ENCODE results near the gene ARRDC4.

Gene ARRDC4

DNA sequence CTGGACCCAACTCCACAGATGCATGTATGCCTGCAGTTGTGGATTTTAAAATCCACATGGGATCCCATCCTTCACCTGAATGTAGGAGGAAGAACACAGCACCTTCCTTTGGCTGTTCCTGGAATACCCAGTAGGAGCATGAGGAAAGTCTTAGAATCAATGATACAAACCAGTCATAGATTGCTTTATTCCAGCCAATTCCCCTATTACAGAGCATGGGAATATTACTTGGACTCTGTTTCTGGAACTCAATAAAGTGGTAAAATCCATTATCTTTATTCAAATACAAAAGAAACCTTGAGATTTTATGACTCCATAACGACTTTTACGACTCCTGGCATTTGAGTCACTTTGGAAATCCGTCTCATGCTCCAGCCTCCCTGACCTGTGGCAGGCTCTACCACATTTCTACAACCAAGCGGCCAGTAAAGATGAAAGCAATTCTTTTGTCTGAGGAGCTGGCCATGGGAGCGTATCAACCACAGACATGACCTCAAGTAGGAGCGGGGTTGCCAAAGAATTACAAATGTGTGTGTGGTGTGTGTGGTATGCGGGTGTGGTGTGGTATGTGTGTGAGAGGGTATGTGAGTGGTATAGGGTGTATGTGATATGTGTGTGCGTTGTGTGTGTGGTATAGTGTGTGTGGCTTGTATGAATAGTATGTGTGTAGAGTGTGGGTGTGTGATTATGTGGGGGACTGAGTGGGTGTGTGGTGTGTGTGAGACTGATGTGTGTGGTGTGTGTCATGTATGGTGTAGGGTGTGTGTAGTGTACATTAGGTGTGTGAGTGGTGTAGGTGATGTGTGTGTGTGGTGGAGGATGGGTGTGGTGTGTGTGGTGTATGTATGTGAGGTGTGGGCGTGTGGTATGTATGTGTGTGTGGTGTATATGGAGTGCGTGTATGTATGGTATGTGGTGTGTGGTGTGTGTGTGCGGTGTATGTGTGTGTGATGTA lies 40.0 kb downstream of the ARRDC4 start:
- no peak for DNase-seq

DNA sequence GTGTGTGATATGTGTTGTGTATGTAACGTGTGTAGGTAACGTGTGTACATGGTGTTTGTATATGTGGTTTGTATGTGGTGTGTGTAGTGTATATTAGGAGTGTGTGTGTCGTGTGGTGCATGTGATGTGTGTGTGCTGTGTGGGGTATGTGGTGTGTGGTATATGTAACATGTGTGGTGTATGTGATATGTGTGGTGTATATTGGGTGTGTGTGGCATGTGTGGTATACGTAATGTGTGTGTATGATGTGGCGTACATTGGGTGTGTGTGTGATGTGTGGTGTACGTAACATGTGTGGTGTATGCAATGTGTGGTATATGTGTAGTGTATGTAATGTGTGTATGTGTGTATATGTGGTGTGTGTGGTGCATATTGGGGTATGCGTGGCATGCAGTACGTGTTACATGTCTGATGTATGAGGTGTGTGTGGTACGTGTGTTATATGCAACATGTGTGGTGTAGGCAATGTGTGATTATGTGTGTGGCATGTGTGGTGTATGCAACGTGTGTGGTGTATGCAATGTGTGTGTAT lies 41.2 kb downstream of the ARRDC4 start:
- DNase-seq: no peak

DNA sequence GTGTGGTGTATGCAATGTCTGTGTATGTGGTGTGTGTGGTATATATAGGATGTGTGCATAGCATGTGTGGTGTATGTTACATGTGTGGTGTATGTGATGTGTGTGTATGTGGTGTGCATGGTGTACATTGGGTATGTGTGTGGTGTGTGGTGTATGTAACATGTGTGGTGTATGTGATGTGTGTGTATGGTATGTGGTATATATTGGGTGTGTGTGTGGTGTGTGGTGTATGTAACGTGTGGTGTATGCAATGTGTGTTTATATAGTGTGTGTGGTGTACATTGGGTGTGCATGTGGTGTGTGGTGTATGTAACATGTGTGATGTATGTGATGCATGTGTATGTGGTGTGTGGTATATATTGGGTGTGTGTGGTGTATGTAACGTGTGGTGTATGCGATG lies 41.9 kb downstream of the ARRDC4 start:
- no peak for DNase-seq

DNA sequence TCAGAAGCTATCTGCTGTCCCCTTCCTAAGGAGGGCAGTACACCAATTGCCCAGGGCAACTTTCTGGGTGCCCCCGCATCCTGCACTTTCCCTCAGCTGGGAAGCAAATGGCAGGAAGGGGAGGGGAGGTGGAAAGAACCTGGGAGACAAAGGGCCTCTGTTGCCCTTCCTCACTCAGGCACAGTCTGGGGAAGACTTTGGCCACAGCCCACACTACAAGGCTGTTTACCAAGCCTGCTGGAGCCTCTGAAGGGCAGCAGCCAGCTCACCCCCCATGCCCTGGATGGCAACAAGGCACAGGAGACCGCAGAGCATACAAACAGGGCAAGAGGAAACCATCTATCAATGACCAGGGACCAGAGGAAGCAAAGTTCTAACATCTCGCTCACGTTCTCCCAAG lies 42.4 kb downstream of the ARRDC4 start:
- DNase-seq: no peak

DNA sequence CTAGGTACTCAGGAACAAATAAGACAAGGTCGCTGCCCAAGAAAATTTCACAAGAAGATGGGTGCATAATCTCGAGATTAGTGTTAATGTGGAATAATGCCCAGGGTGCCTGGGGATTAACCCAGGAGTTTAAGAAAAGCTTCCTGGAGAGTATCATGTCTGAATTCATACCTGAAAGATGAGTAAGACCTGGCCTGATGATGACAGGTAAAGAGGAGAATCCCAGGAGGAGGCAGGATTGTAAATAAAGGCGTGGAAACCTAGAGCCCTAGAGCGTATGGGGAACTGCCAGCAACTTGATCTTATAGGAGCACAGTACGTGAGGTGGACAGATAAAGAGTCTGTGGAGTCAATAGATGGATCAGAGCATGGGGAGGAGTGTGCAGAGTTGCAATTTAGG lies 43.0 kb downstream of the ARRDC4 start:
- DNase-seq: no peak

DNA sequence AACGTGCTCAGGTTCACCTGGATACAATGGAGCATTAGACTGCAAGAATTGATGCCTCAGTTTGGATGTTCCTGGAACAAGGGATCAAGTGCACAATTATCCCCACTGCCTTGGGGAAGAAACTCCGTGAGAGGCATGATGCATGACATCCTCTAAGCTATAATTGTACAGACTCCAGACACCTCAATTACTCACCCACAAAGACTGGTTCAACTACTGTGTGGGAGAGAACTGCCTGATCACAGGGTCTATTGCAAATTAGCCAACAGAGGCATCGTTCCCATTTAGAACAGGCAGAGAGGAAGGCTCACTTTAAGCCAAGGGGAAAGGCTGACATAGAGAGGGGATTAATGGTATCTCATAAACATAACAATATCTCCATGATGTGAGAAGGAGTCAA lies 43.5 kb downstream of the ARRDC4 start:
- no peak for DNase-seq

- DNase-seq: no peak
These were observed 45.2 kb downstream of the ARRDC4 start for GRCh38 chr15:98005659-98006058.

DNA sequence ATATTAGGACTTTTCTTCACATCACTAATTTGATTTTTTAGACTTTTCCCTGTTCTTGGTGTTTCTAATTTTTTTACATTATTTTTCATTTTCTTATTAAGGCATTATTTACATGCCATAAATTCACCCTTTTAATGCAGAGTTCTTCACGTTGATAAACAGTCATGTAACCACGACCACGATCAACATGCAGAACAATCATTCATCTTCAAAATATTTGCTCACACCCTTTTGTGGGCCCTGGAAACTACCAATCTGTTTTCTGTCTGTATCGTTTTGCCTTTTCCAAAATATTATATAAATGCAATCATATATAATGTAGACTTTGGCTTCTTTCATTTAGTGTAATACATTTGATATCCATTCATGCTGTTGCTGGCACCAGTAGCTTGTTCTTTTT lies 48.7 kb downstream of the ARRDC4 start:
- no peak for DNase-seq

DNA sequence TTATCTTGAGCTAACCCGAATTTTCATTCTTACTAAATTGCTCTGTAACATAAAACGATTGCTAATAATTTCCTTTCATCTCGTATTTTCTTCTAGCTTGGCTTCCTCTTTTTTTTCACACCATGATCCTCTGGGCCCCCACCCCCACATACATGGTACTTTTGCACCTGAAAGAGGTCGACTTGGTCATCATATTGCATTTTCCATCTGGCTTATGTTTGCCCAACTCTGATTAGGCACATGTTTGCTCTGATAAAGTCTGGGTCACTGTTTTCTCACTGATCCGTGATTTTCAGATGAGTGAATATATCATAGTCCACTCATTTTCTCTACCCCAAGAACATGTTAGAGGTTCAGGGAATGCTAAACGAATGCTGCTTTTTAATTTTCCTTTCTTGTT lies 49.5 kb downstream of the ARRDC4 start:
- no peak for DNase-seq

- no peak for DNase-seq
These were observed 51.9 kb downstream of the ARRDC4 start for GRCh38 chr15:98012354-98012753.

- DNase-seq: no peak
These were observed 53.1 kb downstream of the ARRDC4 start for GRCh38 chr15:98013631-98014030.

GRCh38 chr15:98017150-98017964 lies 56.9 kb downstream of the ARRDC4 start:
- DNase-seq: no peak

DNA sequence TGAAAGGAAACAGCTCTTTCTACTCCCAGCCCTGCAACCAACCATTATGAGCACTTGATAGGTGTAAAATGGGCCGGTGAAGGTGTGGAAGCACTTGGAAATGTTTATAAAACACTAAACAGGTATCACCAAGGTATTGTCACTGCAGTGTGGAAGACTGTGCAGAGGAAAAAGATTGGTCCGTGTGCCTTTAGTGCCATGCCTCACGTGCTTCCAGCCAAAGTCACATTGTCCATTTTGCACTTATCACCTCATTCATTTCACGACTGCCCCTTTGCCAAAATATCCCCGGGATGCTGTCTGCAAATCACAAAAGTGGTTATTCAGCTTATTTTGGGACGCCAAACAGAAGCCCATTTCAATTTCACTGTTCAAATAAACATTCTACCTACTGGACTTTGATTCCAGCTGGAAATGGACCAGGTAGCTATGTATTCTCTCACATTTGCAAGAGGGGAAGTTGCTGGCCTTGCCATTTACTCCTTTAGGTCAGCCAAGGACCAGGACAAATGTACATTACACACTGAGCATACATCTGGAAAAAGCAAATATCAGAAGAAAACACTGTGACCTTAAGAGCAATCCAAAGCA lies 58.4 kb downstream of the ARRDC4 start:
- no peak for DNase-seq

Measured in amniotic stem cell (primary cell).